GM12891 (cell line): Measurements from ENCODE around the gene MGAT5.

ENCODE experiments used
- POLR2A ChIP-seq: IDR thresholded peaks from 2 replicates; pipeline ENCODE4 v1.6.1; 2011; ENCODE audit warnings: low read depth, low read length, control low read depth
- POLR2AphosphoS5 ChIP-seq: IDR thresholded peaks from 2 replicates; pipeline ENCODE4 v1.6.1; 2011; ENCODE audit warnings: low read depth, low read length, control low read depth
- SPI1 ChIP-seq: IDR thresholded peaks from 2 replicates; pipeline ENCODE4 v1.6.1; 2011; ENCODE audit warnings: low read depth, low read length, control low read depth
- TAF1 ChIP-seq: IDR thresholded peaks from 2 replicates; pipeline ENCODE4 v1.6.1; 2011; ENCODE audit warnings: low read depth, low read length, control low read depth

DNA sequence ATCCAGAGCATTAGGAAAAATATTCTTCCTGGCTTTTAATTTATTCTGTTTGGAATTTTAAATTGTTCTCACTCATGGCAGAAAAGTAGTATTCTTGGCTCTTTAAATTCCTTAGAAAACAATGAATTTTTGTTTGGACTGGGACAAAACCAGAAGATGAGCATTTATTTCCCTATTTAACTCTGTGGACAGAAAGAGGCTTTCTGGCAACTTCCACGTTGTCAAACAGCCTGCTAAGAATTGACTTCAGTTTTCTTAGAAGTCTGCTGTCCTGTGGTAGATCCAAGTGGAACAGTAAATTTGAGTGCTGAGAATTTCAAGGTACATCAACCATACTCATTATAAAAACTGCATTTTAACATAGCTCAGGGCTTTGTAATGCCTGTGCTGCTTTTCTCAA lies 83.8 kb downstream of the MGAT5 start:
- TF ChIP-seq POLR2A: no peak
- TF ChIP-seq POLR2AphosphoS5: no peak
- TF ChIP-seq TAF1: no peak
- no peak for TF ChIP-seq SPI1
